BLaER1 treated with 17β-estradiol and CSF1 and Interleukin-3, amounts not matched to agents 10 nM and 100 nM (cell line): Measurements from ENCODE around the gene PLSCR1.

Source experiments
- H3K27ac ChIP-seq, 11 experiments: shearing (Covaris generic); formaldehyde crosslinking; 2 replicates each; pipeline ENCODE4 v1.8.1; 2022
- H3K27me3 ChIP-seq, 11 experiments: shearing (Covaris generic); formaldehyde crosslinking; 2 replicates each; pipeline ENCODE4 v1.8.1; 2022
- H3K36me3 ChIP-seq, 11 experiments: shearing (Covaris generic); formaldehyde crosslinking; 2 replicates each; pipeline ENCODE4 v1.8.1; 2022
- H3K4me1 ChIP-seq, 10 experiments: shearing (Covaris generic); formaldehyde crosslinking; 2 replicates each; pipeline ENCODE4 v1.8.1; 2022
- H3K4me2 ChIP-seq, 11 experiments: shearing (Covaris generic); formaldehyde crosslinking; 2 replicates each; pipeline ENCODE4 v1.8.1; 2022
- H3K4me3 ChIP-seq, 10 experiments: shearing (Covaris generic); formaldehyde crosslinking; 2 replicates each; pipeline ENCODE4 v1.8.1; 2022
- H3K9ac ChIP-seq, 11 experiments: shearing (Covaris generic); formaldehyde crosslinking; 2 replicates each; pipeline ENCODE4 v1.8.1; 2022
- H3K9me3 ChIP-seq, 11 experiments: shearing (Covaris generic); formaldehyde crosslinking; replicated peaks in 1 of 11; 2 replicates each; pipeline ENCODE4 v1.8.1; 2022
- H4K20me1 ChIP-seq, 11 experiments: shearing (Covaris generic); formaldehyde crosslinking; 2 replicates each; pipeline ENCODE4 v1.8.1; 2022
- Cebpa-rat ChIP-seq, 11 experiments: shearing (Covaris generic); IDR thresholded peaks; 2 replicates each; pipeline ENCODE4 v1.8.1; 2022

PLSCR1 gene

GRCh38 chr3:146544002-146544928 lies at the start of gene PLSCR1:
Gene PLSCR1, minus strand, starts transcription at chr3:146544607. Its CDS starts 8,055 bp downstream, at chr3:146536552.
- Histone ChIP-seq H3K4me1 (peaks cover 35 to 58% (median 49%) of the 10 kb centered on the region in 10 experiments), H3K36me3 (peaks cover 3 to 25% (median 7%) of the 10 kb centered on the region in 11 experiments; a peak in 20 of 22 replicates), H3K27ac (peak within 1 kb of the TSS; percentile 93 to 100 (median 97)), H4K20me1 (peaks cover 0 to 28% (median 8%) of the 10 kb centered on the region in 11 experiments; a peak in 9 of 22 replicates), H3K4me3 (peak within 1 kb of the TSS; percentile 72 to 97 (median 87)), H3K27me3 (no peaks in the 10 kb centered on the region), H3K9me3 (peaks cover 0 to 4% (median 1%) of the 10 kb centered on the region in 11 experiments; a peak in 12 of 22 replicates), H3K4me2 (peak within 1 kb of the TSS; percentile 84 to 98 (median 91)), H3K9ac (peak within 1 kb of the TSS; percentile 91 to 99 (median 96))
- TF ChIP-seq Cebpa-rat (IDR thresholded peaks at IDR 0.05): peak in 7 of 11 experiments; percentile 32 to 72 (median 59); a peak in 11 of 22 replicates

GRCh38 chr3:146593776-146594175 lies 49.4 kb upstream of the PLSCR1 start:
- H3K27me3 ChIP-seq: no peaks in the 10 kb centered on the region
- no peaks in the 10 kb centered on the region for H3K9me3 ChIP-seq
- no peak overlapping the region for H3K4me3 ChIP-seq
- no peak overlapping the region for H3K4me2 ChIP-seq
- H3K36me3 ChIP-seq: no peaks in the 10 kb centered on the region
- TF ChIP-seq Cebpa-rat (IDR thresholded peaks at IDR 0.05): no peak
- H3K4me1 ChIP-seq: no peaks in the 10 kb centered on the region
- no peaks in the 10 kb centered on the region for H4K20me1 ChIP-seq
- H3K9ac ChIP-seq: no peak overlapping the region
- no peak overlapping the region for H3K27ac ChIP-seq

GRCh38 chr3:146590521-146590920 lies 46.1 kb upstream of the PLSCR1 start:
- H3K9ac ChIP-seq: no peak overlapping the region
- no peaks in the 10 kb centered on the region for H4K20me1 ChIP-seq
- H3K36me3 ChIP-seq: no peaks in the 10 kb centered on the region
- H3K27ac ChIP-seq: no peak overlapping the region
- H3K27me3 ChIP-seq: no peaks in the 10 kb centered on the region
- no peak overlapping the region for H3K4me2 ChIP-seq
- no peak for TF ChIP-seq Cebpa-rat (IDR thresholded peaks at IDR 0.05)
- H3K4me3 ChIP-seq: no peak overlapping the region
- no peaks in the 10 kb centered on the region for H3K9me3 ChIP-seq
- 0 out of 20 replicates have a peak, but pooled peaks cover 0 to 4% (median 0%) of the 10 kb centered on the region in 10 experiments for H3K4me1 ChIP-seq

- no peak overlapping the region for H3K4me3 ChIP-seq
- H3K36me3 ChIP-seq: no peaks in the 10 kb centered on the region
- no peak overlapping the region for H3K4me2 ChIP-seq
- H3K4me1 ChIP-seq: 0 out of 20 replicates have a peak, but pooled peaks cover 0 to 4% (median 0%) of the 10 kb centered on the region in 10 experiments
- H3K27me3 ChIP-seq: no peaks in the 10 kb centered on the region
- no peaks in the 10 kb centered on the region for H3K9me3 ChIP-seq
- H3K27ac ChIP-seq: no peak overlapping the region
- no peak overlapping the region for H3K9ac ChIP-seq
- no peak for TF ChIP-seq Cebpa-rat (IDR thresholded peaks at IDR 0.05)
- no peaks in the 10 kb centered on the region for H4K20me1 ChIP-seq
Measured at GRCh38 chr3:146589899-146590508, 45.6 kb upstream of the PLSCR1 start.

GRCh38 chr3:146585156-146585555 lies 40.7 kb upstream of the PLSCR1 start:
- no peaks in the 10 kb centered on the region for H4K20me1 ChIP-seq
- peaks cover 0 to 26% (median 4%) of the 10 kb centered on the region in 10 experiments; a peak in 7 of 20 replicates for H3K4me1 ChIP-seq
- H3K27ac ChIP-seq: no peak overlapping the region
- no peak for TF ChIP-seq Cebpa-rat (IDR thresholded peaks at IDR 0.05)
- H3K27me3 ChIP-seq: no peaks in the 10 kb centered on the region
- H3K4me3 ChIP-seq: no peak overlapping the region
- H3K9ac ChIP-seq: no peak overlapping the region
- peaks cover 0 to 4% (median 0%) of the 10 kb centered on the region in 11 experiments; a peak in 1 of 22 replicates for H3K36me3 ChIP-seq
- no peak overlapping the region for H3K4me2 ChIP-seq
- H3K9me3 ChIP-seq: peaks cover 18 to 21% (median 20%) of the 10 kb centered on the region in 11 experiments

- Histone ChIP-seq H3K27ac (peak overlapping the region in 9 of 11 experiments; percentile 6 to 79 (median 35); a peak in 11 of 22 replicates), H3K27me3 (no peaks in the 10 kb centered on the region), H3K4me2 (peak overlapping the region in 4 of 11 experiments; percentile 2 to 48 (median 27); a peak in 5 of 22 replicates), H3K9me3 (peaks cover 18 to 21% (median 20%) of the 10 kb centered on the region in 11 experiments), H3K36me3 (peaks cover 0 to 4% (median 0%) of the 10 kb centered on the region in 11 experiments; a peak in 1 of 22 replicates), H4K20me1 (no peaks in the 10 kb centered on the region), H3K4me3 (no peak overlapping the region), H3K4me1 (peaks cover 0 to 28% (median 3%) of the 10 kb centered on the region in 10 experiments; a peak in 7 of 20 replicates), H3K9ac (peak overlapping the region in 1 of 11 experiments; percentile 47; a peak in 1 of 22 replicates)
- no peak for TF ChIP-seq Cebpa-rat (IDR thresholded peaks at IDR 0.05)
Measured at GRCh38 chr3:146581951-146582467, 37.6 kb upstream of the PLSCR1 start.

GRCh38 chr3:146581080-146581601 lies 36.7 kb upstream of the PLSCR1 start:
- Histone ChIP-seq H3K4me1 (peaks cover 0 to 28% (median 2%) of the 10 kb centered on the region in 10 experiments; a peak in 7 of 20 replicates), H3K27me3 (no peaks in the 10 kb centered on the region), H3K27ac (peak overlapping the region in 2 of 11 experiments; percentile 67 to 79; a peak in 2 of 22 replicates), H3K9me3 (peaks cover 18 to 21% (median 20%) of the 10 kb centered on the region in 11 experiments), H3K4me2 (peak overlapping the region in 3 of 11 experiments; percentile 9 to 67 (median 60); a peak in 5 of 22 replicates), H4K20me1 (no peaks in the 10 kb centered on the region), H3K36me3 (peaks cover 0 to 4% (median 0%) of the 10 kb centered on the region in 11 experiments; a peak in 1 of 22 replicates), H3K9ac (no peak overlapping the region), H3K4me3 (no peak overlapping the region)
- TF ChIP-seq Cebpa-rat (IDR thresholded peaks at IDR 0.05): no peak

- Histone ChIP-seq H3K4me2 (no peak overlapping the region), H3K9me3 (peaks cover 5 to 10% (median 9%) of the 10 kb centered on the region in 11 experiments), H4K20me1 (no peaks in the 10 kb centered on the region), H3K36me3 (peaks cover 0 to 1% (median 0%) of the 10 kb centered on the region in 11 experiments; a peak in 1 of 22 replicates), H3K27ac (no peak overlapping the region), H3K4me1 (peaks cover 0 to 42% (median 2%) of the 10 kb centered on the region in 10 experiments; a peak in 7 of 20 replicates), H3K27me3 (no peaks in the 10 kb centered on the region), H3K9ac (no peak overlapping the region), H3K4me3 (no peak overlapping the region)
- TF ChIP-seq Cebpa-rat (IDR thresholded peaks at IDR 0.05): no peak
Measured at GRCh38 chr3:146577662-146578061, 33.3 kb upstream of the PLSCR1 start.
